Myocyte (in vitro differentiated cells): ENCODE measurements around the gene MAGEH1. TPM values are rescaled to one million over a fixed set of nuclear protein-coding genes. Genes with fewer than 3 reads are reported as not detected.
A peak's percentile ranks its signal among the peaks of the same experiment; 100 is the strongest.
"Not testable (repeated sequence)": the region's sequence is repeated elsewhere in the genome, so short reads cannot be mapped to it uniquely, and the experiment has no call there.

Source experiments
- DNase-seq: peaks from one replicate; pipeline ENCODE4 v3.0.0-alpha.2; 2012; ENCODE audit warnings: low read depth
- polyA plus RNA-seq: library from polyadenylated mRNA; unstranded; fragments of >200 nt; gene quantifications from one replicate; pipeline ENCODE4 v1.2.1, GENCODE V29; 2012; ENCODE audit warnings: missing spikeins
- total RNA-seq: library from RNA; depleted of rRNA; stranded (reverse); fragments of >200 nt; gene quantifications from 2 replicates; pipeline ENCODE4 v1.2.3, GENCODE V29; 2014

The MAGEH1 gene
- total RNA-seq, result 24.2 and 34.0 TPM in 2 replicates
- 23.7 TPM for polyA plus RNA-seq

GRCh38 chrX:55451990-55452832 lies at the start of gene MAGEH1:
Gene MAGEH1 (plus strand): TSS chrX:55452127. CDS start chrX:55452375, 248 bp downstream.
- peak; percentile 84 for DNase-seq

GRCh38 chrX:55427079-55427478 lies 24.8 kb upstream of the MAGEH1 start:
- DNase-seq, result not testable (repeated sequence)

DNA sequence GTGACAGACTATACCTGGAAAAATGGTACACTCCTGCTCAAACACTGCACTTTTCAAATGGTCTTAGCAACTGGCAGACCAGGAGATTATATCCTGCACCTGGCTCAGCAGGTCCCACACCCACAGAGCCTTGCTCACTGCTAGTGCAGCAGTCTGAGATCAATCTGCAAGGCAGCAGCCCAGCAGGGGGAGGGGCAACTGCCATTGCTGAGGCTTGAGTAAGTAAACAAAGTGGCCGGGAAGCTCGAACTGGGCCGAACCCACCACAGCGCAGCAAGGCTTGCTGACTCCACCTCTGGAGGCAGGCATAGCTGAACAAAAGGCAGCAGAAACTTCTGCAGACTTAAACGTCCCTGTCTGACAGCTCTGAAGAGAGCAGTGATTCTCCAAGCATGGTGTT lies 8.5 kb upstream of the MAGEH1 start:
- DNase-seq, result not testable (repeated sequence)

DNA sequence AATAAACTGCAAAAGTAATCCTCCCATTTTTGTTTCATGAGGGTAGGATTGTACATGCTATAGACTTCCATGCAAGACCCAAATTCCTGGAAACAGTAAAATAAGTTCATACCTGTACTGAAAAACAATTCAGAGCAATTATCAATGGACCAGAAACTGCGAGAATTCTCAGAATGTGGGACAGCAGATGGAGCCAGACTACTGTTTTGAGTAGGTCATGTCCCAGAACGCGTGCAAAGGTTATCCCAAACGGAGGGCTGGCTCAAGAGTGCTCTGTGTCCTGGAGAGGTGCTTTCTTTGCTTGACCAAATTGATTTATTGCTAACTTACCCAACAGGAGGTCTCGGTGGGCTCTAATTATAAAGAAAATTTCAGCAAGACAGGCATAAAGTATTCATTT lies 1.7 kb upstream of the MAGEH1 start:
- no peak for DNase-seq

- no peak for DNase-seq
Measured at GRCh38 chrX:55451141-55451540, 786 bp upstream of the MAGEH1 start.

- no peak for DNase-seq
Measured at GRCh38 chrX:55451626-55451989, 319 bp upstream of the MAGEH1 start.

DNA sequence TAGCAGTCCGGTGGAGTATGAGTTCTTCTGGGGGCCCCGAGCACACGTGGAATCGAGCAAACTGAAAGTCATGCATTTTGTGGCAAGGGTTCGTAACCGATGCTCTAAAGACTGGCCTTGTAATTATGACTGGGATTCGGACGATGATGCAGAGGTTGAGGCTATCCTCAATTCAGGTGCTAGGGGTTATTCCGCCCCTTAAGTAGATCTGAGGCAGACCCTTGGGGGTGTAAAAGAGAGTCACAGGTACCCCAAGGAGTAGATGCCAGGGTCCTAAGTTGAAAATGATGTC lies 852 bp downstream of the MAGEH1 start:
- no peak for DNase-seq

DNA sequence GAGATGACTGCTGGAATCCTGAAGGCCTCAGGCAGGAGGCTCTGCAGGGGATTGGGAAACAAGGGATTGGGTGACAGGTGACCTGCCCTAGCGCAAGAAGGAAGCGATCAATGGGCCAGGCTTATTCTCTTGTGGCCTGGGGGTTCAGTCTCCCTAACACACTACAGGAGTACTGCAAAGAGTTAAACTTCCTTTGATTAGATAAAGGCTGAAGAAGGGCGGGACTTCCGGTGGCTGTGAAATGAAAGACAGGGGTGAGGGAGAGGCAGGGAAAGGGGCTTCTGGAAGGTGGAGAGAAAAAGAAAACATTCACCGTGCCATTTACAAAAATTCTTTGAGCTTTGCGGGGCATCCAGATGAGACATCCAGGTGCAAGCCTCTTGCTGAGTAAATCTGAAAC lies 3.8 kb downstream of the MAGEH1 start:
- DNase-seq, result not testable (repeated sequence)

GRCh38 chrX:55459426-55459825 lies 7.5 kb downstream of the MAGEH1 start:
- DNase-seq, result not testable (repeated sequence)

DNA sequence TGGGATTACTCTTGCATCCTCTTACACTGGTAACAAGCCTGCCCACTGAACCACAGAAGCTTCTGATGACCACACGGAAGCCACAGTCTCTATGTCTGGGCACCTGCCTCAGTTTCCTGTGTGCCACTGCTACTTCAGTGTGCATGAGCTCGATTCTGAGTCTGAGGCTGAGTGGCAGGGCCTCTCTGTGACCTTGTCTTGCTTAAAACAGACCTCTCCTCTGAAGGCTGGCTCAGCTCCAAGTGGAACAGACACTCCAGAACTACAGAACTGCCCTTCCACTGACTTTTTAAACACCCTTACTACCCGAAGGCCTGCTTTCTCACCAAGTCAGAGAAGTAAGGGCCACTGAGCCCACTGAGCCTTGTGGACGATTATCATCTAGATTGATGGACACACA lies 8.0 kb downstream of the MAGEH1 start:
- not testable (repeated sequence) for DNase-seq

GRCh38 chrX:55464050-55464449 lies 12.1 kb downstream of the MAGEH1 start:
- not testable (repeated sequence) for DNase-seq

DNA sequence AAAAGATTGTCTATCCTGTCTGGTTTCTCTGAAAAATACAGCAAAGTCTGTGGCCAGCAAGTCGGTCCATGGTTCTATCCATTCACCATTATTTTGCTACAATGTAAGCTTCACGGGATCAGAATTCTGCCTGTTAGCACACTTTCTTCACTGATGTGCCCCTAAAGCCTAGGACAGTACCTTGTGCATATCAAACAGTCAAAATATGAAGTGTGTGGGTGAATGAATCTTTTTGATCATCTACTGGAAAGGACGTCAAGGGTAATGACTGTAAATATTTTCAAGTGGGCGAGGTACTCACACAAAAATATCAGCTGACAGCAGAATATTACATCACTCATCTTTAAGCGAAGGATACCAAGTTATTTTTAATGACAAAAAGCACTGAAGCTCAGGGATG lies 13.2 kb downstream of the MAGEH1 start:
- DNase-seq, result not testable (repeated sequence)

- not testable (repeated sequence) for DNase-seq
Measured at GRCh38 chrX:55465791-55466190, 13.9 kb downstream of the MAGEH1 start.

DNA sequence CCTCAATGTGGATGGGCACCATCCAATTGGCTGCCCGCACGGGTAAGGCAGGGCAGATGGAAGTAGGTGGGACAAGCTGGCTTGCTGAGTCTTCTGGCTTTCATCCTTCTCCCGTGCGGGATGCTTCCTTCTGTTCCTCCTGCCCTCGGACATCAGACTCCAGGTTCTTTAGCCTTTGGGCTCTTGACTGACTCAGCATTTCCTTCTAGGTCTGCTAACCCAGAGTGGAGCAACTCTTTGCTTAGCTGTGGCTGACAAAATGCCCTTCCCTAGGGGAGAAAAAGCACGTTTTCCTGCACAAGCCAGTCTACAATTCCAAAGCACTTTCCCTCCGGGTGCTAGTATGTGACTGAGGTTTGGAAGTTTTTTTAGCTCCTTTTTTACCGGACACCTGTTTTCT lies 28.0 kb downstream of the MAGEH1 start:
- DNase-seq, result not testable (repeated sequence)

DNA sequence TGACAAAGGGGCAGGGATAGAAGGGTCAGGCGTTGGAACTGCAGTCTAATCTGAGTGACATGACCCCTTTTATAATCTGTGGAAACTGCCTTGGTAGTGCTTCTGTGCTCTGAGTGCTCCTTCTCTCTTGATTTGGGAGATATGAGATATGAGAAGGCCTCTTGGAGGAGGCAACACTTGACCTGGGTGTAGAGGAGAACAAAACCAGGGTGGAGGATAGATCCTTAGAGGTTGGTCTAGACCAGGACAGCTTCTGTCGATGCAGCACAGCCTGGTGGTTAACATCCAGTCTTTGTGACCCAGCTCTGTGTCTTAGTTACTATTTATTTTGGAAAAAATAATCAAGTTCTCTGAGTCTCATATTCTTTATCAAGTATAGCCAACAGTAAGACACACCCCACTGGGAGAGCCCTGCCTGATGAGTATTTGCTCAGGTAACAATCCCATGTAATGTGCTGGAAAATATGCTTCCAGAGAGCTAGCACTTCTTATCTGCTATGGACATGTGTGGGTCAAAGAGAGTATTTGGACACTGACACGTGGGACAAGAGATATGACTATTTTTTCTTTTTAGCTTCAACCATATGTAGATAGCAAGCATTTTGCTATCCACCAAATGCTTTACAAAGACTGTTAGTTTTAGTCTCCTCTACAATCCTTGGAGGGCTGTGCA lies 28.6 kb downstream of the MAGEH1 start:
- DNase-seq, result no peak

- DNase-seq, result no peak
Measured at GRCh38 chrX:55484948-55485347, 33.0 kb downstream of the MAGEH1 start.

DNA sequence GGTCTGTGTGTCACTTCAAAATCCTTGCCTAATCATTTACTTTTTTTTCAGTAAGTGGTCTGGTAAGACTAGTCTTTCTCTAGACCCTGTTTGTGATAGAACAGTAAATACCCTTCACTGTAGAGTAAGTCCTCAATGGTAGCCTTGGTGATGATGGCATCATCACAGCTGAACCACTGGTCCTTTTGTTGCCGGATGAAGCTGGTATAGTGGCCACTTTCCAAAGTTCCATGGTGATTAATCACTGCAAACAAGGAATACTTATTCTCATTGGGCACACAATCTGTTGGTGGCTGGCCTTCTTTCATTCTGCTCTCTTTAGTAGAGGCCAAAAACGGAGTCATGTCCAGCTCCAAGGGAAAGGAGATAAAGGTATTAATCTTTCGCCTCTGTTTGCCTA lies 34.8 kb downstream of the MAGEH1 start:
- peak; percentile 47 for DNase-seq

DNA sequence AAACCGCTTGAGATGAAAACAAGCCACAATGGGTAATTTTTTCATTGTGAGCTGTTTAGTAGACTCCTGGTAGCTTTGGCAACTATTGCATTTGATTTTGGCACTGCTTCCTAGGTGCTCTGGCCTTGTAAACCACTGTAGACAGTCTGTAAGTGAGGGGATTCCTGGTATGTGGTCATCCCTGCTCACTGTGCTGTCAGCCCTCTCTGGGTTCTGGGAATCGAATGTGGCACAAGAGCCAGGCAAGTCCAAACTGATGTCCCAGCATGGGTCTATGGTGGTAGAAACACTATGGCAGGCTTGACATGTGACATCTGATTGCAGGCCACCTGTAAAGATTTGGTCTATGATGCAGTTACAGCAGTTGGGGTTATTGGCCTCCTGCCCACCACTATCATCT lies 35.2 kb downstream of the MAGEH1 start:
- no peak for DNase-seq

- no peak for DNase-seq
Measured at GRCh38 chrX:55488006-55488592, 36.2 kb downstream of the MAGEH1 start.

- DNase-seq, result peak; percentile 59
Measured at GRCh38 chrX:55488593-55489313, 36.8 kb downstream of the MAGEH1 start.

DNA sequence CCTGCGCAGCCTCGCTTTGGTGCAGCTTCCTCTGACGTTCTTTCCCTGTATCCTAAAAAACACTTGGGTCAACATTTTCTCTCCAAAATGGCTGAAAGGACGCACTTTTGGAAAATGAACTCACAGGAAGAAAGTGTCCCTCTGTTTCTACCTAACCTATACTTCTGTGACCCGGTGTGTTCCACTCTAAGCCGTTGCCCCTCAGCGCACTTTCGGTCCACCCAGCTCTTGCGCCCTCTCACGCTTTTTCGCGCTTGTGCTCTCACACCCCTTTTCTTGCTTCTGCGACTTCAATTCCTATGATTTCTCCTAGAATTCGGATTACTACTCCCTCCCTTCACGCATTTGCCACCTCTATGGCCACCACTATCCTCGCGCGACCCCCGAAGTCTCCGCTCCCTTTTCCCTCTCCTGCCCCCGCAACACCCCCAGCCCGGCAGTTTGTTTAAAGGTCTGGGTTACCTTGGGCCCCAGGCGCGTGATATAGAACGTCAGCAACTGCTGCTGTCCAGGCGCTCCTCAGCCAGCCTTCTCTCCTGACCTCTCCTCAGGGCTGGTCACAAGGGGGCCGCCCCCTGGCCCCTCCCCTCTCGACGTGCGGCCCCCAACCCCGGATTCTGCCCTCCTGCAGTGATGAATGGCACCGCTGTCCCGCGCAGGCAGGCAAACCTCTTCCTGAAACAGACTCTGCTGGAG lies 37.5 kb downstream of the MAGEH1 start, which contains the start of gene USP51:
USP51 (minus strand) TSS at position 535 of the 696 bp plus-strand sequence. CDS start 909 bp downstream, outside the sequence.
- no peak for DNase-seq
